Urinary bladder (tissue), 4 donors: ENCODE data around the gene TRIM40. TPM values are rescaled to one million over a fixed set of nuclear protein-coding genes. Genes with fewer than 3 reads are reported as not detected.
"Not testable (repeated sequence)": the region's sequence is repeated elsewhere in the genome, so short reads cannot be mapped to it uniquely, and the experiment has no call there.

ENCODE experiments used
- DNase-seq: peaks from one replicate; pipeline ENCODE4 v3.0.0-alpha.2; 2015; ENCODE audit errors: extremely low spot score
- H3K27ac ChIP-seq: one replicate; pipeline ENCODE4 v1.5.1; 2013; ENCODE audit warnings: low read depth, mild to moderate bottlenecking, moderate library complexity
- H3K36me3 ChIP-seq: one replicate; pipeline ENCODE4 v1.6.1; 2013; ENCODE audit warnings: mild to moderate bottlenecking, moderate library complexity; ENCODE audit not compliant: insufficient read depth
- H3K4me1 ChIP-seq: one replicate; pipeline ENCODE4 v1.6.1; 2013; ENCODE audit warnings: mild to moderate bottlenecking, moderate library complexity; ENCODE audit not compliant: insufficient read depth
- H3K4me3 ChIP-seq: one replicate; pipeline ENCODE4 v1.5.1; 2013; ENCODE audit warnings: low read depth, low read length
- WGBS: extraction: QIAGEN DNeasy Blood & Tissue Kit; methylation state at CpG from one replicate; pipeline ENCODE4 v1.1.7; 2013; 5-methylcytosine and 5-hydroxymethylcytosine counted together
- polyA plus RNA-seq: library from polyadenylated mRNA; stranded (reverse); fragments of 200-250 nt; gene quantifications from one replicate; pipeline ENCODE4 v1.2.3, GENCODE V29; 2013
- total RNA-seq: library from RNA; depleted of rRNA; stranded (reverse); fragments of >200 nt; gene quantifications from one replicate; pipeline ENCODE4 v1.2.3, GENCODE V29; 2014
- donor health status: healthy with polysubstance abuse.
- donor health status: healthy.

Gene TRIM40
- total and polyA plus RNA-seq, 2 donors, result not detected

DNA sequence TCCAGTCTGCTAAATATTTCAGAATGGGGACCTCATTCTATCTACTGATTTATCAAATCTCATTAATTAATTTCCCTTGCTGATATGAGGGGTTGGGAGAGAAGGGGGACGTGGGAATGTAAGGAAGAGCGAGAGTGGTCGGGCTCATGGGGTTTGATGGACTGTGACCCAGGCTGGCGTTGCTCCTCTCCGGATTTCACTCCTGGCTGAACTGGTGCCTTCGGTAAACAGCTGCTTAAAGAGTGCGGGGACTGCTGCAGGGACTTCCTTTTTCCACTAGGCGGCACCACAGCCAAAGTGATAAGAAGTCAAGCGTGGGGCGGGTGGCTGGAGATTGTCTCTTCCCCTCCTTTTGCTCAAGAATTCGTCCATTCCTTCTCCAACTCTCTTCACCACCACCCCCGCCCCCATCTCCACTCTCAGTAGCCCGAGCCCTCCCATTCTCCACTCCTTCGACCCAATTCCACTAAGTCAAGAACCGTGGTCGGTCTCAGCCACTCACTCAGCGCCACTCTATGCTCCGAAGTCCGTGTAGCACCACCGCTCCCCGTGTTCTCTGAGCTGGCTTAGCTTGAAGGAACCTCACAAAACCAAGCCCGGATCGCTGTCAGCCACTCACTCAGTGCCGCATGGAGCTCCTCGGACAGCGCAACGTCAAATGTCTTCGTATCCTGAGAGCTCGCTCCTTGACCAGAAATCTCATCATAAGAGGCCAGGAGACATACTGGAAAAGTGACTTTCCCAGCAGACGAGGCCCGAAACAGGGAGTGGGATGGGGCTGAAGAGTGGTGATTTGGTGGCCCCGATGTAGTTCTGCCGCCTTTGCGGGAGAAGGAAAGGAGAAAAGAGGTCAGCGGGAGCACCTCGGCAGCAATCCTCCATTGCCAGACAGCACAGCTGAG, 32.7 kb upstream of the TRIM40 start:
- H3K27ac ChIP-seq, result no peak overlapping the region
- 6% methylated on average over 36 of the region's 36 CpGs for WGBS
- no peaks in the 10 kb centered on the region for H3K36me3 ChIP-seq
- peak; percentile 83 for DNase-seq
- H3K4me3 ChIP-seq, result no peak overlapping the region
- H3K4me1 ChIP-seq, result no peaks in the 10 kb centered on the region

DNA sequence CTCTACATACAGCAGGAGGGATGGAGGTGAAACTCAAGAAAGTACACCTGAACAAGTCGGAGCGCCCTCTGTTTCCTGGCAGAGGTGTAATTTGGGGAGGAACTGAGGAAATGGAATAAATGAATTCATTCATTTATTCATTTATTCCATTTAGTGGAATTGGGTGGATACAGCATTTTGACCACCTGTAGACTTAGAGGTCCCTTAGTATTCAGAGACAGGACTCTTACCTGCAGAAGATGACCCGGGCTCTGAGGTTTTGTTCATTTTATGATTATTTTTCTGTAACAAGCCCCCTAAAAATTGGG, 32.1 kb upstream of the TRIM40 start:
- H3K27ac ChIP-seq, result no peak overlapping the region
- no peak overlapping the region for H3K4me3 ChIP-seq
- H3K4me1 ChIP-seq, result no peaks in the 10 kb centered on the region
- WGBS, result 44% methylated on average over 3 of the region's 3 CpGs
- no peak for DNase-seq
- no peaks in the 10 kb centered on the region for H3K36me3 ChIP-seq

DNA sequence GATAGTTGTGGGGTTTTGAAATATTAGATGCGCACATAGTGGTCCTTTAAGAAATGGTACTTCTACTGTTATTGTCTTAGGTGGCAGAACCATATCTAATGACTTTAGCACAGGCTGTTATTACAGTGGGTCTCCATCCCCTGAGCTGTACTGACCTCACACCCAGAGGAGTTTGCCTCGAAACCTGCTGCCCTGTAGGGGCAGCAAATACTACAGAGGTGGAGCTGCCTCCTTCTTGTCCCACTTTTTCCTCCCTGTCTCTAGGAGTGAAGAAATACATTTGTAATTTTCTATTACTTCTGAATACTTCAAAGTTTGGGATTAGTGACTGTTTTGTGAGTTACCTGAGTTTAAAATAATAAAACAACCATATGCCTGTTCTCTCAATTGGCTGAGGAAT, 31.3 kb upstream of the TRIM40 start:
- no peaks in the 10 kb centered on the region for H3K36me3 ChIP-seq
- DNase-seq, result no peak
- no peak overlapping the region for H3K4me3 ChIP-seq
- H3K4me1 ChIP-seq, result no peaks in the 10 kb centered on the region
- H3K27ac ChIP-seq, result no peak overlapping the region
- WGBS, result 79% methylated on average over 2 of the region's 2 CpGs

DNA sequence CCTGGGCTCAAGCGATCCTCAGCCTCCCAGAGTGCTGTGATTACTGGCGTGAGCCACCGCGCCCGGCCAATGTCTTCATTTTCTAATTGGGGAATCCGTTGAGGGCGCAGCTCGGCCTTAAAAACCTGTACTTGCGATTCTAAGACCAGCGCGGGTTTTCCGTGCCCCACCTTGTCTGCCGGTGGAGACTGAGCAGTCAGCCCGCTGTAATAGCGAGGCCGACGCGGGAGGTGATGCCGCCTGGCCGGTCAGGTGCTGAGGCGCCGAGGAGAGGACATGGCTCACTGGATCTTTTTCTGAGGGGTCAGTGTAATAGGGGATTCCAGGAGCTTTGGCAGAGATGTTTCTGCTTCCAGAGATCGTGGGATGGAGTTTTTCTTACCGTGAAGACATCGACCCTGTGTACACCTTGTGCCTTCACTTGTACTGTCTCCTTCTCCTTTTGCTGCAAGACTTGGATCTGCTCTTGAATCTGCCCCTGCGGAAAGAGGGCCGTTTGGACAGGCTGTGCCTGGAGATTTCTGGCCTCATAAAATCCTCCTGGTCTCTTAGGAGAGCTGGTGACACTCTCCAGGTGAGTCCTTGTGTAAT, 24.6 kb upstream of the TRIM40 start:
- peak overlapping the region; percentile 37 for H3K4me3 ChIP-seq
- peak overlapping the region; percentile 59 for H3K27ac ChIP-seq
- 41% methylated on average over 27 of the region's 27 CpGs for WGBS
- no peaks in the 10 kb centered on the region for H3K4me1 ChIP-seq
- DNase-seq, result no peak
- no peaks in the 10 kb centered on the region for H3K36me3 ChIP-seq

DNA sequence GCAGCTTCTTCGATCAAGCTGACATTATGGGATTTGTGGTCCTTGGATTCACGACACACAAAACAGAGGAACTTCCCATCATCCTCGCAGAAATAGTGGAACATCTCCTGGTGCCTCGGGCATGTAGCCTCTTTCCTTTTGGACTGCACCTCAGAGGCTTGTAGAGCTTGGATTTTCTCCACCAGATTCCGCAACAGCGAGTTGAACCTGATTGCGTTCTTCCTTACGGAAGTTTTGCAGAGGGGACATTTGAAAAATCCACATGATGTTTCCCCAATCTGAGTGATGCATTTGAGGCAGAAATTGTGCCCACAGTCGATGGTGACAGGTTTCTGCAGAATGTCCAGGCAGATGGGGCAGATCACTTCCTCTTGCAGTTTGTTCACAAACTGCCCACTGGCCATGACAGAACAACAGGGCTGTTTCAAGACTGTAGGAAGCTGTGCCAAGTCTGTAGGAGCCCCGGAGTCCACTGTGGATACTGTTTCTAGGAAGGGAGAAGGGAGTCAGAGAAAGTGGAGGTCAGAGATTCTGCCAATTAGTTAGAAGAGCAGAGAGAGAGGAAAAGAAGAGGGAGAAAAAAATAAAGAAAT, 23.4 kb upstream of the TRIM40 start:
- H3K36me3 ChIP-seq, result no peaks in the 10 kb centered on the region
- no peak for DNase-seq
- no peak overlapping the region for H3K27ac ChIP-seq
- 74% methylated on average over 10 of the region's 10 CpGs for WGBS
- H3K4me1 ChIP-seq, result no peaks in the 10 kb centered on the region
- H3K4me3 ChIP-seq, result peak overlapping the region; percentile 37

DNA sequence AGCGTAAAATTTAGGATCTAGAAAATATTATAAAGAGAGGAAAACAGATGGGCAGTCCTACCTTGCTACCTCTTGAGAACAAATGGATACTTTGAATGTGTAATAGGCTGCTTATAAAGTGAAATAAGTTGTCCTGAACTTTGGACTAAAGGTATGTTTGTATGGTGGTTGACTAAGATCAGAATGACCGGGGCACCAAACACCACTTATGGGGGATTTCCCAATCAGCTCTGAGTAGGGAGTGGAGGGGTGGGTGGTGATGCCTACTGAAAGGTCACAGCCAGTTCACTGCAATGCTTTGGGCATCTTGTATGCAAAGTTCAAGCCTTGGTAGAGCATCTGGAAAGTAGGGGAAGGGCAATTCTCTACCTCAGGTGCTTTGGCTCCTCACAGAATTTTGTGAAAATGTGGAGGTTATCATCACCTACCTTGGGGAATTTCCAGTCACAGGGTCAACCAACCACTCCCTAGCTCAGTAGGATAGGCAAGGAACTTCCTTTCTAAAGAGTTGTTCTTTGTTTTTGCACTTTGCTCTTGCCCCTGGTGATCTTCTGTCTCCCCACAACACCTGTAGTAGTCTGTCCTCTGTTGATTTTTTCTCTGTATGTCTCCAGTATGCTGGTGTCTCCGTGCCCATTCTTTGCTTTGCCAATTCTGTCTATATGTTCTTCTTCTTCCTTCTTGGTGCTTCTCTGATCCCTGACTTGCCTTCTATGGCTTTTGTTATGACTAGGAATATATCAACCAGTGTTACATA, 22.8 kb upstream of the TRIM40 start, which contains the start of gene TRIM31:
TRIM31 (minus strand) TSS at position 88 of the 757 bp plus-strand sequence. CDS start 285 bp downstream, outside the sequence.
- H3K27ac ChIP-seq, result peak within 1 kb of the TSS; percentile 73
- H3K4me3 ChIP-seq, result peak within 1 kb of the TSS; percentile 37
- H3K4me1 ChIP-seq, result no peaks in the 10 kb centered on the region
- no peaks in the 10 kb centered on the region for H3K36me3 ChIP-seq
- 77% methylated on average over 3 of the region's 3 CpGs for WGBS
- DNase-seq, result no peak

DNA sequence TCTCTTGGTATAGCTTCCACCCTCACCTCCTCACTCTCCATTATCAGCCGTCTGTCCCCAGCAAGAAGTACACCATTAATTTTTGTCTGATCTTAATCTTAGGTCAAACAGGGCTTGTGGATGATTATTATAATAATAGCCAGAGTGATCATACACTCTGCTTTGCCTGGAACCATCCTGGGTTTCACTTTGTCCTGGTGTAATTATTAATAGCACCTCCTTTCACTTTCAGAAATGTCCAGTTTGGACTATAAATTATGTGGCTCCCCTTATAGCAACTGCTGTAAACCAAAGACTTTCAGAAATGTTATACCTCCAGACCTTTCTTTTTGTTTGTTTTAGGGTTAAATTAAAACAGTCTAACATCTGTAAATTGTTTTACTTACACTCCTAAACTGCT, 22.1 kb upstream of the TRIM40 start:
- DNase-seq, result no peak
- Histone ChIP-seq H3K4me1 (no peaks in the 10 kb centered on the region), H3K27ac (peak overlapping the region; percentile 73), H3K4me3 (no peak overlapping the region), H3K36me3 (no peaks in the 10 kb centered on the region)
- WGBS, result 40% methylated on average over 1 of the region's 1 CpG

DNA sequence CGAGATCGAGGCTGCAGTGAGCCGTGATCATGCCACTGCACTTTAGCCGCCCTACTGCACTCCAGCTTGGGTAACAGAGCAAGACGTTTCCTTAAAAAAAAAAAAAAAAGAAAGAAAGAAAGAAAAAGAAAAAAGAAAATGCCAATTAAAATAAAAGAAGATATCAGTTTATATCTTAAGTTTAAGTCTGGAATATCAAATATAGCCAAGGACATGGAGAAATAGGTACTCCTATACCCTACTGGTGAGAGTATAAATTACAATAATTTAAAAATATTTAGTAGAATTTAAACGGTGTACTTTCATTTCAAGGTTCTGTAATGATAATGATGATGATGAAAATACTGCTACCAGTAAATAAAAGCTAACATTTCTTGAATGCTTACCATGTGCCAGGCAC, 19.2 kb upstream of the TRIM40 start:
- 77% methylated on average over 6 of the region's 6 CpGs for WGBS
- H3K4me3 ChIP-seq, result no peak overlapping the region
- no peak for DNase-seq
- H3K36me3 ChIP-seq, result no peaks in the 10 kb centered on the region
- no peaks in the 10 kb centered on the region for H3K4me1 ChIP-seq
- H3K27ac ChIP-seq, result no peak overlapping the region

DNA sequence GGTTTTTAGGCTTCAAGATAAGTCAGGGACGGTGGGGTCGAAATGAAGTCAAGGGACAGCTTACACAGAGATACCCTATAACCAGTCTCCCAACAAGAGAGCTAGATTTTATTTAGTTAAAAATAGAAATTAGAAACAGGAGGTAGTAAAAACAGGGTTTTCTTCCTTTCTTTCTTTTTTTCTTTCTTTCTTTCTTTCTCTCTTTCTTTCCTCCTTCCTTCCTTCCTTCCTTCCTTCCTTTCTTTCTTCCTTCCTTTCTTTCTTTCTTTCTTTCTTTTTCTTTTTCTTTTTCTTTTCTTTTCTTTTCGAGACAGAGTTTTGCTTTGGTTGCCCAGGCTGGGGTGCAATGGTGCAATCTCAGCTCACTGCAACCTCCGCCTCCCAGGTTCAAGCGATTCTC, 17.2 kb upstream of the TRIM40 start:
- WGBS, result 90% methylated on average over 5 of the region's 5 CpGs

DNA sequence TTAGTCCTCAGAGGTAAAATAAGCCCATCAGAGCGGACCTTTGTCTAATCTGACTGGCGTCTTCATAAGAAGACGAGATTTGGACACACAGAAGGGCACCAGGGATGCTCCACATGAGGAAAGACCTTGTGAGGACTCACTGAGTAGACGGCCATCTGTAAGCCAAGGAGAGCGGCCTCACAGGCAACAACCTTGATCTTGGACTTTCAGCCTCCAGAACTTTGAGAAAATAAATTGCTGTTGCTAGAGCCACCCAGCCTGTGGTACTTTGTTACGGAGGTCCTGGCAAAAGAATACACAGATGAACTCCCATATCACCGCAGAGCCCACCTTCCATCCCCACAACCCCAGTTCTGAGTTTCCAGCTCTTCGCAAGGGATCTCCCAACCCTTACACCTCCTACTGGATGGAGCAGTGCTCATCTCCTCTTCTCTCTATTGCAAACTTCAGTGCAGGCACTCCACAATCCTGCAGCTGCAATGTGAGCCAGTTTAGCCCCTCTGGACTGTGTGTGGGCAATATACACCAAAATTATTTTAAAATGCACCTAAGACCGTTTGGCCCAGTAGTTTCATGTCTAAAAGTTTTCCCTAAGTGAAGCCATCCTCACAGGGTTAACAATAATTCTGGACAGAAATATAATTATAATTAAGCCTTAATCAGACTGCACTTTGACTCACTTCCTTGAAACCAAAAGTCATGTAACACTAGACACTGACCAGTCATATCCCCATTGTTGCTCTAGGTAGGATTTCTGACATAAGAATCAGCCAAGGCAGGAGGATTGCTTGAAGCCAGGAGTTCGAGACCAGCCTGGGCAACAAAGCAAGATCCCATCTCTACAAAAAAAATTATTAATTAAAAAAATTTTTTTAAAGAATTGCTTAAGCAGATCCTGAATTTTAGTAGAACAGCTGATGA, 14.2 kb upstream of the TRIM40 start:
- H3K4me1 ChIP-seq, result no peaks in the 10 kb centered on the region
- WGBS, result 86% methylated on average over 10 of the region's 10 CpGs
- DNase-seq, result no peak
- H3K36me3 ChIP-seq, result no peaks in the 10 kb centered on the region
- no peak overlapping the region for H3K27ac ChIP-seq
- H3K4me3 ChIP-seq, result no peak overlapping the region

More for the DNA sequence above, 17.2 kb upstream of the TRIM40 start:
- not testable (repeated sequence) for H3K27ac ChIP-seq, H3K36me3 ChIP-seq, DNase-seq, H3K4me1 ChIP-seq, H3K4me3 ChIP-seq

DNA sequence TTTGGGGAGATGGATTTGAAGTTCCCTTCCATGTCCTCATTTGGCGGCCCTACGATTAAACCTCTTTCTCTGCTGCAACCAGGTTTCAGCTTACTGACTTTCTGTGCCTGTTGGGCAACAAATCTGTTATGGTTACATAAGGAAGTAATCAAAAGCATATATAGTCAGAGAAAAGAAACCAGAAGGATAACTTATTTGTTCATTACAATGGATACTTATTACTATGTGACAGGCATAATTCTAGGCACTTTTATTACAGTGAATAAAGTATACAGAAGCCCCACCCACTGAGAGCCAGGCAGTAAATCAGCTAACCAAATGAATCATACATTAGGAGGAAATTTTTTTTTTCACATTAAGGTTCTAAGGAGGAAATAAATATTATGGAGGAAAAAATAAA, 13.4 kb upstream of the TRIM40 start:
- DNase-seq, result no peak
- Histone ChIP-seq H3K36me3 (no peaks in the 10 kb centered on the region), H3K4me3 (no peak overlapping the region), H3K27ac (peak overlapping the region; percentile 29), H3K4me1 (no peaks in the 10 kb centered on the region)
- WGBS, result 76% methylated on average over 2 of the region's 2 CpGs

DNA sequence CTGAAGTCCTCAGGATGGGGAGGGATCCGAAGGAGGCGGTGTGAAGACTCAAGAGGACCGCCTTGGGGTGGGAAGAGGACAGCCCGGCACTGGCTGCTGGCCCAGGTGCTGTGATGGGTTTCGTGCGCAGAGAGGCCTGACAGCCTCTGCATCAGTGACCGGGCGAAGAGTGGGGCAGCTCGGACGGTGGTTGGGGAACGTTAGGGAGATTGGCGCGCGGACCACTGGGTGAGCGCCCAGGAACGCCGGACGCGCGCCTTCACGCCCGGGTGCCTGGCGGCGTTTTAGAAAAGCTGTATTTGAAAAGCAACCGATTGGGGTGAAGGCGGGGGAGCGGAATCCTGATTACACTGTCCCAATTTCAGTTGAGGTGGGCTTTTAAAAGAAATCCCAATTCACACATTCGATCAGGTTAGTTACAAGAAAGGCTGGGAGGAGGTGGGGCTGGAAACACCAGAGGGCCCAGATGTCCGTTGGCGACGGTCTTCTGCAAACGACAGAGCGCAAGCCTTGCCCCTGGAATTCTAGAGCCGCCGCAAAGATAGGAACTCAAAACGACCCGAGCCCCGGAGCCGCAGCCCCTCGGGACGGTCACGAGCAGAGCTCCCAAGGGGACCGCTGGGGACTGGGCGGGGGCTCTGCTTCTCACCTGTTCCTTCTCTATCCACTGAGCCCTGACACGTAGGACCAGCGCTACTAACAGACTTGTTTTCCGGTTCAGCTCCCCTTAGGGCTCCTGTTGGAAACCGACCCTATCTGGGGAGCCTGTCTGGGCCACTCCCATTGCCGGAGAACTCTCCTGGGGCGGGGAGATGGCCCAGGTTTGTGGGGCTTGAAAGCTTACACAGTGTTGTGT, 8.5 kb upstream of the TRIM40 start:
- DNase-seq, result no peak
- Histone ChIP-seq H3K4me3 (no peak overlapping the region), H3K4me1 (no peaks in the 10 kb centered on the region), H3K27ac (no peak overlapping the region), H3K36me3 (no peaks in the 10 kb centered on the region)
- 7% methylated on average over 50 of the region's 50 CpGs for WGBS
